H1 (cell line): Measurements from ENCODE around the gene PCIF1. TPM values are rescaled to one million over a fixed set of nuclear protein-coding genes. Genes with fewer than 3 reads are reported as not detected.

ENCODE experiments used
- ATF2 ChIP-seq: IDR thresholded peaks from 2 replicates; pipeline ENCODE4 v1.6.1; 2012; ENCODE audit warnings: low read length, inconsistent platforms
- CHD7 ChIP-seq: fragments of 300-600 bp; sonication (generic); IDR thresholded peaks from 2 replicates; pipeline ENCODE4 v1.7.1; 2012; ENCODE audit warnings: low read length, moderate library complexity, mild to moderate bottlenecking, inconsistent platforms; ENCODE audit not compliant: insufficient replicate concordance
- CTCF ChIP-seq, 3 experiments: IDR thresholded peaks; 1 replicate in 2 of 3; 2 replicates in 1 of 3; pipeline versions ENCODE4 v1.5.1 to v1.6.1; 2011; ENCODE audit warnings: low read length in 3 of 3, mild to moderate bottlenecking in 3 of 3, inconsistent platforms in 2 of 3, low read depth in 1 of 3, moderate library complexity in 1 of 3; ENCODE audit not compliant: insufficient read depth in 1 of 3; ENCODE audit errors: control extremely low read depth in 1 of 3
- EP300 ChIP-seq, 2 experiments: IDR thresholded peaks; 1 replicate in 1 of 2; 2 replicates in 1 of 2; pipeline ENCODE4 v1.6.1; 2011 to 2012; ENCODE audit warnings: low read depth in 2 of 2, low read length in 2 of 2, mild to moderate bottlenecking in 2 of 2, borderline replicate concordance in 1 of 2, inconsistent platforms in 1 of 2, moderate library complexity in 1 of 2
- polyA plus RNA-seq, 7 experiments: library from polyadenylated mRNA; depleted of rRNA in 3 of 7; stranded (reverse) in 5 of 7; unstranded in 2 of 7; fragments of >200 nt in 5 of 7; fragments of 200-250 nt in 2 of 7; gene quantifications; 1 replicate in 5 of 7; 2 replicates in 1 of 7; 4 replicates in 1 of 7; pipeline versions ENCODE4 v1.2.1 to v1.2.3, GENCODE V29; 2011 to 2013; ENCODE audit warnings: missing spikeins in 2 of 7, mixed read lengths in 2 of 7
- total RNA-seq: library from RNA; stranded (reverse); fragmentation: NEBNext Ultra II Directional; extraction: Animal tissue kit (Norgen Biotek cat#: 25700); gene quantifications from 2 replicates; pipeline ENCODE4 v1.2.1, GENCODE V29; 2021

Gene PCIF1
- total and polyA plus RNA-seq, 2 of the 8 experiments (the other 6 are each of a cell fraction or from before 2014, with no cell fraction given): 30.3 to 30.6 TPM

- TF ChIP-seq EP300 (IDR thresholded peaks at IDR 0.05; ENCODE audit: borderline replicate concordance in 1 of 2, low read depth in 2 of 2, low read length in 2 of 2) (no peak), CTCF (IDR thresholded peaks at IDR 0.05; ENCODE audit: control extremely low read depth in 1 of 3, insufficient read depth in 1 of 3, low read depth in 1 of 3, low read length in 3 of 3) (no peak), ATF2 (no peak), CHD7 (no peak)
Observed at GRCh38 chr20:45913116-45913515, 21.4 kb upstream of the PCIF1 start (continued).
